Activated CD8-positive, alpha-beta T cell treated with anti-CD3 and anti-CD28 coated beads for 36 hours (primary cell): Measurements from ENCODE around the gene FHL1. TPM values are rescaled to one million over a fixed set of nuclear protein-coding genes. Genes with fewer than 3 reads are reported as not detected.

Experiments used
- ATAC-seq: fragments of 200-7000 bp; cut with Tn5 transposase; one replicate; pipeline ENCODE4 v1.10.0; 2021; ENCODE audit warnings: mild to moderate bottlenecking, moderate library complexity
- CTCF ChIA-PET: fragments of 350-600 bp; sonication (Branson Sonifier 250); formaldehyde crosslinking; loops from one replicate; lab custom pipeline; 2021; ENCODE audit warnings: antibody characterized with exemption; lab: Charles Lee
- POLR2A ChIA-PET: fragments of 350-600 bp; sonication (Branson Sonifier 250); formaldehyde crosslinking; loops from one replicate; lab custom pipeline; 2021; ENCODE audit warnings: antibody characterized with exemption; lab: Charles Lee
- DNase-seq: peaks from one replicate; pipeline ENCODE4 v3.0.0-alpha.2; 2020
- H3K27ac Mint-ChIP-seq: one replicate; pipeline ENCODE4 v1.8.0; 2021; ENCODE audit warnings: mild to moderate bottlenecking, mixed read lengths
- H3K27me3 Mint-ChIP-seq: one replicate; pipeline ENCODE4 v1.8.0; 2021; ENCODE audit warnings: mixed read lengths
- H3K36me3 Mint-ChIP-seq: one replicate; pipeline ENCODE4 v1.8.0; 2021; ENCODE audit warnings: low read depth, mixed read lengths
- H3K4me1 Mint-ChIP-seq: one replicate; pipeline ENCODE4 v1.8.0; 2021; ENCODE audit warnings: low read depth, mixed read lengths
- H3K4me3 Mint-ChIP-seq: one replicate; pipeline ENCODE4 v1.8.0; 2021; ENCODE audit warnings: mild to moderate bottlenecking, moderate library complexity, mixed read lengths
- H3K9me3 Mint-ChIP-seq: one replicate; pipeline ENCODE4 v1.8.0; 2021; ENCODE audit warnings: mixed read lengths
- CTCF ChIP-seq: fragments of 200-600 bp; IDR thresholded peaks from one replicate; pipeline ENCODE4 v1.8.0; 2022; ENCODE audit warnings: antibody characterized with exemption, mild to moderate bottlenecking
- intact Hi-C: fragments of 100-400 bp; cut with micrococcal nuclease; formaldehyde crosslinking; loops from one replicate; pipeline ENCODE4 v1.10.0; 2022
- total RNA-seq, 2 experiments: library from RNA; stranded (reverse); gene quantifications; one replicate each; pipeline ENCODE4 v1.2.3, GENCODE V29; 2021

Gene FHL1
- total RNA-seq, 2 experiments from 2014 or later: 17.9 to 18.4 TPM

DNA sequence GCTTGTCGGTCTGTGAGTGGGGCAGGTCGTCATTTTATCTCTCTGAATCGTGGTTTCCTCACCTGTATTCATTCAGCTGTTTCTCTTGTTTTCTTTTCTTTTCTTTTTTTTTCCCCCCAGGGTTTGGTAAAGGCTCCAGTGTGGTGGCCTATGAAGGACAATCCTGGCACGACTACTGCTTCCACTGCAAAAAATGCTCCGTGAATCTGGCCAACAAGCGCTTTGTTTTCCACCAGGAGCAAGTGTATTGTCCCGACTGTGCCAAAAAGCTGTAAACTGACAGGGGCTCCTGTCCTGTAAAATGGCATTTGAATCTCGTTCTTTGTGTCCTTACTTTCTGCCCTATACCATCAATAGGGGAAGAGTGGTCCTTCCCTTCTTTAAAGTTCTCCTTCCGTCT is 62.4 kb downstream of the FHL1 start:
- H3K27me3 Mint-ChIP-seq: no peaks in the 10 kb centered on the region
- TF ChIP-seq CTCF: no peak
- H3K4me3 Mint-ChIP-seq: no peak overlapping the region
- intact Hi-C loops: loop anchor here (10.0 kb wide), 1 partner anchor 185 kb away; no protein-coding TSS in a partner anchor
- H3K36me3 Mint-ChIP-seq: peaks cover 3% of the 10 kb centered on the region
- no peak overlapping the region for H3K27ac Mint-ChIP-seq
- no peak for DNase-seq
- CTCF ChIA-PET: interaction anchor here (1.0 to 3.4 kb wide), 6 partner anchors 12 to 184 kb away, joined by 3 to 15 read pairs (median 4); no protein-coding TSS in a partner anchor
- no peak for ATAC-seq
- H3K4me1 Mint-ChIP-seq: peaks cover 7% of the 10 kb centered on the region
- no peaks in the 10 kb centered on the region for H3K9me3 Mint-ChIP-seq
- POLR2A ChIA-PET: no interaction called here

DNA sequence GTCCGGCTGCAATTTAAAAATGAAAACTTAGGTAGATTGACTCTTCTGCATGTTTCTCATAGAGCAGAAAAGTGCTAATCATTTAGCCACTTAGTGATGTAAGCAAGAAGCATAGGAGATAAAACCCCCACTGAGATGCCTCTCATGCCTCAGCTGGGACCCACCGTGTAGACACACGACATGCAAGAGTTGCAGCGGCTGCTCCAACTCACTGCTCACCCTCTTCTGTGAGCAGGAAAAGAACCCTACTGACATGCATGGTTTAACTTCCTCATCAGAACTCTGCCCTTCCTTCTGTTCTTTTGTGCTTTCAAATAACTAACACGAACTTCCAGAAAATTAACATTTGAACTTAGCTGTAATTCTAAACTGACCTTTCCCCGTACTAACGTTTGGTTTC is 62.9 kb downstream of the FHL1 start:
- Mint-ChIP-seq H3K4me1 (peaks cover 3% of the 10 kb centered on the region), H3K4me3 (no peak overlapping the region), H3K9me3 (no peaks in the 10 kb centered on the region), H3K36me3 (peaks cover 3% of the 10 kb centered on the region), H3K27ac (no peak overlapping the region), H3K27me3 (no peaks in the 10 kb centered on the region)
- intact Hi-C loops: loop anchor here (10.0 kb wide), 1 partner anchor 185 kb away; no protein-coding TSS in a partner anchor
- TF ChIP-seq CTCF: no peak
- ChIA-PET POLR2A (no interaction called here), CTCF (interaction anchor here (1.4 to 3.4 kb wide), 4 partner anchors 12 to 184 kb away, joined by 4 to 15 read pairs (median 10); no protein-coding TSS in a partner anchor)
- no peak for DNase-seq
- no peak for ATAC-seq

DNA sequence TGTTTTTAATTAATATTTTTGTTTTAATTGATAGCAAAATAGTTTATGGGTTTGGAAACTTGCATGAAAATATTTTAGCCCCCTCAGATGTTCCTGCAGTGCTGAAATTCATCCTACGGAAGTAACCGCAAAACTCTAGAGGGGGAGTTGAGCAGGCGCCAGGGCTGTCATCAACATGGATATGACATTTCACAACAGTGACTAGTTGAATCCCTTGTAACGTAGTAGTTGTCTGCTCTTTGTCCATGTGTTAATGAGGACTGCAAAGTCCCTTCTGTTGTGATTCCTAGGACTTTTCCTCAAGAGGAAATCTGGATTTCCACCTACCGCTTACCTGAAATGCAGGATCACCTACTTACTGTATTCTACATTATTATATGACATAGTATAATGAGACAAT is 63.5 kb downstream of the FHL1 start:
- H3K4me1 Mint-ChIP-seq: peaks cover 1% of the 10 kb centered on the region
- intact Hi-C loops: loop anchor here (10.0 kb wide), 1 partner anchor 186 kb away; no protein-coding TSS in a partner anchor
- TF ChIP-seq CTCF: no peak
- CTCF ChIA-PET: interaction anchor here (3.1 to 3.4 kb wide), 2 partner anchors 47 to 183 kb away, joined by 14 to 15 read pairs; no protein-coding TSS in a partner anchor
- peaks cover 3% of the 10 kb centered on the region for H3K36me3 Mint-ChIP-seq
- POLR2A ChIA-PET: no interaction called here
- H3K27me3 Mint-ChIP-seq: no peaks in the 10 kb centered on the region
- ATAC-seq (no peak), DNase-seq (no peak)
- no peak overlapping the region for H3K27ac Mint-ChIP-seq
- H3K4me3 Mint-ChIP-seq: no peak overlapping the region
- no peaks in the 10 kb centered on the region for H3K9me3 Mint-ChIP-seq

GRCh38 chrX:136211766-136212556 is 64.6 kb downstream of the FHL1 start:
- no peaks in the 10 kb centered on the region for H3K27me3 Mint-ChIP-seq
- H3K4me1 Mint-ChIP-seq: no peaks in the 10 kb centered on the region
- intact Hi-C loops: loop anchor here (10.0 kb wide), 1 partner anchor 187 kb away; no protein-coding TSS in a partner anchor
- H3K36me3 Mint-ChIP-seq: peaks cover 3% of the 10 kb centered on the region
- no peak for DNase-seq
- H3K4me3 Mint-ChIP-seq: no peak overlapping the region
- H3K27ac Mint-ChIP-seq: no peak overlapping the region
- no peak for TF ChIP-seq CTCF
- CTCF ChIA-PET: interaction anchor here (3.1 kb wide), 1 partner anchor 184 kb away, joined by 15 read pairs; no protein-coding TSS in a partner anchor
- POLR2A ChIA-PET: no interaction called here
- H3K9me3 Mint-ChIP-seq: no peaks in the 10 kb centered on the region
- ATAC-seq: no peak
